ENCODE results near the gene TMEM181. TPM values are rescaled to one million over a fixed set of nuclear protein-coding genes. Genes with fewer than 3 reads are reported as not detected.

The TMEM181 gene
- total and polyA plus RNA-seq, 12 donors = 8.8 to 29.1 (median 20.5) TPM

GRCh38 chr6:158634695-158635426 lies 75.0 kb downstream of the TMEM181 start:
- 83 to 86% (median 84%) methylated on average over 6 of the region's 6 CpGs for WGBS, 4 donors

GRCh38 chr6:158635427-158636073 lies 75.7 kb downstream of the TMEM181 start:
- Histone ChIP-seq H3K36me3 (replicated peaks in 1 of 2) (peaks cover 0 to 28% of the 10 kb centered on the region in 2 donors), H3K9me3 (replicated peaks in 1 of 3) (no peaks in the 10 kb centered on the region), H3K4me1 (replicated peaks in 1 of 2) (peaks cover 7 to 39% of the 10 kb centered on the region in 2 donors), H3K4me3 (no peak overlapping the region), H3K27me3 (no peaks in the 10 kb centered on the region), H3K27ac (no peak overlapping the region)
- no peak for TF ChIP-seq POLR2A (IDR thresholded peaks at IDR 0.05)
- no peak for TF ChIP-seq CTCF (IDR thresholded peaks at IDR 0.05)
- WGBS, 4 donors = 87 to 95% (median 93%) methylated on average over 7 of the region's 7 CpGs
- DNase-seq = no peak
- intact Hi-C loops (cut with DNase I) = no loop called here

More at GRCh38 chr6:158634695-158635426, 75.0 kb downstream of the TMEM181 start:
- Histone ChIP-seq H3K27ac (no peak overlapping the region), H3K27me3 (no peaks in the 10 kb centered on the region), H3K36me3 (replicated peaks in 1 of 2) (peaks cover 0 to 34% of the 10 kb centered on the region in 2 donors), H3K4me3 (no peak overlapping the region), H3K4me1 (replicated peaks in 1 of 2) (peaks cover 7 to 39% of the 10 kb centered on the region in 2 donors), H3K9me3 (replicated peaks in 1 of 3) (no peaks in the 10 kb centered on the region)
- no peak for TF ChIP-seq POLR2A (IDR thresholded peaks at IDR 0.05)
- TF ChIP-seq CTCF (IDR thresholded peaks at IDR 0.05) = no peak
- DNase-seq = no peak
- intact Hi-C loops (cut with DNase I) = no loop called here

- Histone ChIP-seq H3K4me3 (no peak overlapping the region), H3K9me3 (replicated peaks in 1 of 3) (no peaks in the 10 kb centered on the region), H3K36me3 (replicated peaks in 1 of 2) (peaks cover 0 to 21% of the 10 kb centered on the region in 2 donors), H3K4me1 (replicated peaks in 1 of 2) (peaks cover 3 to 37% of the 10 kb centered on the region in 2 donors), H3K27me3 (no peaks in the 10 kb centered on the region), H3K27ac (no peak overlapping the region)
- intact Hi-C loops (cut with DNase I) = no loop called here
- DNase-seq = no peak
- TF ChIP-seq POLR2A (IDR thresholded peaks at IDR 0.05) (no peak), CTCF (IDR thresholded peaks at IDR 0.05) (no peak)
- 92 to 95% (median 94%) methylated on average over 8 of the region's 8 CpGs for WGBS, 4 donors
These were observed 76.9 kb downstream of the TMEM181 start for GRCh38 chr6:158636778-158637177.

GRCh38 chr6:158638324-158638854 lies 78.5 kb downstream of the TMEM181 start:
- intact Hi-C loops (cut with DNase I) = no loop called here
- Histone ChIP-seq H3K27ac (no peak overlapping the region), H3K4me3 (no peak overlapping the region), H3K27me3 (no peaks in the 10 kb centered on the region), H3K4me1 (replicated peaks in 1 of 2) (peaks cover 1 to 44% of the 10 kb centered on the region in 2 donors), H3K36me3 (replicated peaks in 1 of 2) (peaks cover 0 to 21% of the 10 kb centered on the region in 2 donors), H3K9me3 (replicated peaks in 1 of 3) (no peaks in the 10 kb centered on the region)
- 76 to 82% (median 80%) methylated on average over 3 of the region's 3 CpGs for WGBS, 4 donors
- TF ChIP-seq POLR2A (IDR thresholded peaks at IDR 0.05) = no peak
- TF ChIP-seq CTCF (IDR thresholded peaks at IDR 0.05) = no peak
- DNase-seq = no peak

Measured in adrenal gland (tissue), 12 donors.